Hematopoietic multipotent progenitor cell treated with erythropoietin and hydrocortisone succinate and interleukin-3 and kit ligand, for 17 days (in vitro differentiated cells): ENCODE results near the gene SCAF1.
A peak's percentile ranks its signal among the peaks of the same experiment; 100 is the strongest.

Experiments
- DNase-seq: peaks from one replicate; pipeline ENCODE4 v3.0.0-alpha.2; 2015; ENCODE audit warnings: low spot score

SCAF1 gene

GRCh38 chr19:49643466-49643865 lies 1.5 kb downstream of the SCAF1 start:
- peak; percentile 37 for DNase-seq

- no peak for DNase-seq
Observed at GRCh38 chr19:49645592-49645991, 3.6 kb downstream of the SCAF1 start.

- DNase-seq = no peak
Observed at GRCh38 chr19:49645995-49646394, 4.0 kb downstream of the SCAF1 start.

- no peak for DNase-seq
Observed at GRCh38 chr19:49646586-49646985, 4.6 kb downstream of the SCAF1 start.

GRCh38 chr19:49651029-49651819 lies 9.2 kb downstream of the SCAF1 start:
- DNase-seq = no peak

GRCh38 chr19:49651820-49652550 lies 10.0 kb downstream of the SCAF1 start:
- DNase-seq = no peak

- DNase-seq = no peak
Observed at GRCh38 chr19:49652551-49653465, 10.8 kb downstream of the SCAF1 start.

- DNase-seq = no peak
Observed at GRCh38 chr19:49653466-49653806, 11.4 kb downstream of the SCAF1 start.

GRCh38 chr19:49654581-49654980 lies 12.6 kb downstream of the SCAF1 start:
- no peak for DNase-seq

- DNase-seq = no peak
Observed at GRCh38 chr19:49655570-49656455, 13.8 kb downstream of the SCAF1 start.

- DNase-seq = no peak
Observed at GRCh38 chr19:49656456-49657109, 14.6 kb downstream of the SCAF1 start.

- no peak for DNase-seq
Observed at GRCh38 chr19:49657493-49658138, 15.6 kb downstream of the SCAF1 start.

- DNase-seq = no peak
Observed at GRCh38 chr19:49658139-49658517, 16.1 kb downstream of the SCAF1 start.

GRCh38 chr19:49658566-49659442 lies 16.8 kb downstream of the SCAF1 start:
- no peak for DNase-seq

GRCh38 chr19:49660338-49660961 lies 18.4 kb downstream of the SCAF1 start:
- no peak for DNase-seq

- no peak for DNase-seq
Observed at GRCh38 chr19:49662011-49662410, 20.0 kb downstream of the SCAF1 start.

GRCh38 chr19:49663224-49663623 lies 21.2 kb downstream of the SCAF1 start:
- DNase-seq = no peak

- peak; percentile 90 for DNase-seq
Observed at GRCh38 chr19:49664171-49665035, 22.4 kb downstream of the SCAF1 start.
